Glutamatergic neuron (in vitro differentiated cells): ENCODE data around the gene INPP5J. TPM values are rescaled to one million over a fixed set of nuclear protein-coding genes. Genes with fewer than 3 reads are reported as not detected.

ENCODE experiments used
- DNase-seq: peaks from one replicate; pipeline ENCODE4 v3.0.0; 2022
- H3K27ac Mint-ChIP-seq: one replicate; pipeline ENCODE4 v1.8.0; 2020; ENCODE audit warnings: mild to moderate bottlenecking, mixed read lengths, inconsistent platforms; ENCODE audit not compliant: unreplicated experiment
- H3K27me3 Mint-ChIP-seq: one replicate; pipeline ENCODE4 v1.8.0; 2020; ENCODE audit warnings: mild to moderate bottlenecking, moderate library complexity, mixed read lengths, inconsistent platforms; ENCODE audit not compliant: unreplicated experiment
- H3K36me3 Mint-ChIP-seq: one replicate; pipeline ENCODE4 v1.8.0; 2020; ENCODE audit warnings: mild to moderate bottlenecking, mixed read lengths, inconsistent platforms; ENCODE audit not compliant: unreplicated experiment
- H3K4me1 Mint-ChIP-seq: one replicate; pipeline ENCODE4 v1.8.0; 2020; ENCODE audit warnings: mild to moderate bottlenecking, low read depth, mixed read lengths, inconsistent platforms; ENCODE audit not compliant: unreplicated experiment
- H3K4me3 Mint-ChIP-seq: one replicate; pipeline ENCODE4 v1.8.0; 2020; ENCODE audit warnings: mild to moderate bottlenecking, mixed read lengths, inconsistent platforms; ENCODE audit not compliant: unreplicated experiment
- H3K9me3 Mint-ChIP-seq: one replicate; pipeline ENCODE4 v1.8.0; 2020; ENCODE audit warnings: mild to moderate bottlenecking, moderate library complexity, mixed read lengths, inconsistent platforms; ENCODE audit not compliant: unreplicated experiment
- total RNA-seq: library from RNA; stranded (reverse); fragmentation: NEBNext Ultra II Directional; extraction: Animal tissue kit (Norgen Biotek cat#: 25700); gene quantifications from one replicate; pipeline ENCODE4 v1.2.1, GENCODE V29; 2021; ENCODE audit not compliant: unreplicated experiment
- TF ChIP-seq, protein P1 (sequence below): fragments of 200-600 bp; sonication (generic); IDR thresholded peaks from one replicate; pipeline ENCODE4 v1.5.0; 2021; ENCODE audit not compliant: partially characterized antibody, unreplicated experiment

INPP5J gene
- total RNA-seq, 1 donor from 2014 or later, result 15.4 TPM

DNA sequence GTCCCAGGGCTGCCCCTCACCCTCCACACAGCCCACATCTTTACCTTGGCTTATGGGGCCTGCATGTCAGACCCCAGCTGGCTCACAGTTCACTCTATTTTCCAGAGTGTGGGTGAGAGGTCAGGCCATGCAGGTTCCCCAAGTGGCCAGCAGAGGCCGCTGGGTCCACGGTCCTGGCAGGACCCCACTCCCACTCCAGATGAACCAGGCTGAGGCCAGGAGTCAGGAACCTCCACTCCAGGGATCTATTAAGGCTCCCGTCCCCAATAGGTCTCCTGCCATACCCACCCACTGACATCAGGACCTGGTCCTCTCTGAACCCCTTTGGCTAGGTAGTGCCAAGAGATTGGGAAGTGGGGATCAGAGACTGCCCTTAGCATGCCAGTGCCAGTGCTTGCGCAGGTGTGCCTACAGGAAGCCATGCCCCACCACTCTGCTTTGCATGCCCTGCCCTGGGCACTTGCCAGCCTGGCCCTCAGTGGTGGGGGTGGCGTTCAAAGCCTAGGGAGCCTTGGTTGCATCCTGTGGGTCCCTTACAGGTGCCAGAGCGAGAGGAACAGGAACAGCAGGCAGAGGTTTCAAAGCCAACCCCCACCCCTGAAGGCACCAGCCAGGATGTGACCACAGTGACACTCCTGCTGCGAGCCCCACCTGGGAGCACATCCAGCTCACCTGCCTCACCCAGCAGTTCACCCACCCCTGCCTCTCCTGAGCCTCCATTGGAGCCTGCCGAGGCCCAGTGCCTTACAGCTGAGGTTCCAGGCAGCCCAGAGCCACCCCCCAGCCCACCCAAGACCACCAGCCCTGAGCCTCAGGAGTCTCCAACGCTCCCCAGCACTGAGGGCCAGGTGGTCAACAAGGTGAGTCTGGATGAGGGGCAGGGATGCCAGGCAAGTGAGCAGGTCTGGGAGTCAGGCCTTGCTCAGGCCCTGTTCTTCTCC, 33.3 kb upstream of the INPP5J start:
- no peaks in the 10 kb centered on the region for H3K4me1 Mint-ChIP-seq
- H3K4me3 Mint-ChIP-seq, result no peak overlapping the region
- no peaks in the 10 kb centered on the region for H3K36me3 Mint-ChIP-seq
- TF ChIP-seq, protein P1, sequence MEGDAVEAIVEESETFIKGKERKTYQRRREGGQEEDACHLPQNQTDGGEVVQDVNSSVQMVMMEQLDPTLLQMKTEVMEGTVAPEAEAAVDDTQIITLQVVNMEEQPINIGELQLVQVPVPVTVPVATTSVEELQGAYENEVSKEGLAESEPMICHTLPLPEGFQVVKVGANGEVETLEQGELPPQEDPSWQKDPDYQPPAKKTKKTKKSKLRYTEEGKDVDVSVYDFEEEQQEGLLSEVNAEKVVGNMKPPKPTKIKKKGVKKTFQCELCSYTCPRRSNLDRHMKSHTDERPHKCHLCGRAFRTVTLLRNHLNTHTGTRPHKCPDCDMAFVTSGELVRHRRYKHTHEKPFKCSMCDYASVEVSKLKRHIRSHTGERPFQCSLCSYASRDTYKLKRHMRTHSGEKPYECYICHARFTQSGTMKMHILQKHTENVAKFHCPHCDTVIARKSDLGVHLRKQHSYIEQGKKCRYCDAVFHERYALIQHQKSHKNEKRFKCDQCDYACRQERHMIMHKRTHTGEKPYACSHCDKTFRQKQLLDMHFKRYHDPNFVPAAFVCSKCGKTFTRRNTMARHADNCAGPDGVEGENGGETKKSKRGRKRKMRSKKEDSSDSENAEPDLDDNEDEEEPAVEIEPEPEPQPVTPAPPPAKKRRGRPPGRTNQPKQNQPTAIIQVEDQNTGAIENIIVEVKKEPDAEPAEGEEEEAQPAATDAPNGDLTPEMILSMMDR, result peak; percentile 91
- DNase-seq, result peak; percentile 78
- H3K27ac Mint-ChIP-seq, result no peak overlapping the region
- H3K27me3 Mint-ChIP-seq, result peaks cover 2% of the 10 kb centered on the region
- no peaks in the 10 kb centered on the region for H3K9me3 Mint-ChIP-seq

DNA sequence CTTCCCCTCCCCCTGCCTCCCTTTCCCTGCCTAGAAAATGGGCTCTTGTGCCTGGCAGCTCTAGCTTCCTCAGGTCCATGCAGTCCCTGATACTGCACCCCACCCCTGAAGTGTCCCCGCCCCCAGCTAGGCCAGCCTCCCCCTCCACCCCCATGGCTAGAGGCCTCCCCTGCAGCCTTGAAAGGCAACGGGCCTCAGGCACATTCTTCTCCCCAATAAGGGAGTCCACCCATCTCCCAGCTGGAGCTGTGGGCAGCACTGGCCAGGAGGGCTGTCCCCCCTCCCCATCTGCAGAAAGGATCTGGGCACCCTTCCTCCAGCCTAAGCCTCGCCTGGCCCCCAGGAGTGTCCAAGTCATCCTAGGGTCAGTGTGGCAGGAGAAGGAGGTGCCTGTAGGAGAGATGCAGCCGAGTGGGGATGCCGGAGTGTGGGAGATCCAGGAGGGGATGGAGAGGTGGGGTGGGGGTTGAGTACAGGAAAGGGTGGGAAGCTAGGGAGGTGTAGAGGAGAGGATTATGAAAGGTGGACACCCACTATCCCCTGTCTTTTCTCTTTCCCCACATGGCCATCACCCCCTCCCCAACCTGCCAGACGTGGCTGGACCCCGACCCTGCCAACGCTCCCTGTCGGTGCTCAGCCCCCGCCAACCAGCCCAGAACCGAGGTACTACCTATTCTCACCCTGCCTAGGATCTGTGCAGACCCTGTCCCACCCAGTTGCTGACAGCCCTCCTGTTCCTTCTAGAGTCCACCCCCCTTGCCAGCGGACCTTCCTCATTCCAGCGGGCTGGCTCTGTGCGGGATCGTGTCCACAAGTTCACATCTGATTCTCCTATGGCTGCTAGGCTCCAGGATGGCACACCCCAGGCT, 32.3 kb upstream of the INPP5J start:
- H3K27me3 Mint-ChIP-seq, result peaks cover 2% of the 10 kb centered on the region
- H3K27ac Mint-ChIP-seq, result no peak overlapping the region
- H3K9me3 Mint-ChIP-seq, result peaks cover 3% of the 10 kb centered on the region
- no peaks in the 10 kb centered on the region for H3K36me3 Mint-ChIP-seq
- H3K4me3 Mint-ChIP-seq, result no peak overlapping the region
- TF ChIP-seq, protein P1, result no peak
- no peak for DNase-seq
- H3K4me1 Mint-ChIP-seq, result no peaks in the 10 kb centered on the region

GRCh38 chr22:31091106-31091975, 31.4 kb upstream of the INPP5J start:
- Mint-ChIP-seq H3K27ac (no peak overlapping the region), H3K36me3 (no peaks in the 10 kb centered on the region), H3K27me3 (peaks cover 2% of the 10 kb centered on the region), H3K4me1 (no peaks in the 10 kb centered on the region), H3K9me3 (peaks cover 4% of the 10 kb centered on the region), H3K4me3 (no peak overlapping the region)
- TF ChIP-seq, protein P1, result no peak
- DNase-seq, result no peak

DNA sequence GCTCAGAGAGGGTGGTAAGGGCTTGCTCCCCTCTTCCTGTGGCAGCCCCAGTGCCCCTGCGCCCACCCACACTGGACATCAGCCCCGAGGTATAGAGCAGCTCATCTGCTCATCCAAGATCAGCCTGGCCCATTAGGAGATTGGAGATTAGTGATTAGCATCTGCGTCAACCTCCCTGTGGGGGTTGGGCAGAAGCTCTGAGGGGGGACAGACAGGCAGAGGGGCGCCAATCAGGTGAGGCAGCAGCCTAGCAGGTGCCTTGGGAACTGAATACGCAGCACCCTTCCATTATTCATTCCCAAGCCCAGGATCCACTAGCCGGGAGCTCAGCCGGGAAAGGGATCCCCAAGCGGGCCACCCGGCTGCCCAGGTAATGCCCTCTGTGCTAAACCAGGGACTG, 30.6 kb upstream of the INPP5J start:
- Mint-ChIP-seq H3K4me1 (no peaks in the 10 kb centered on the region), H3K27me3 (peaks cover 5% of the 10 kb centered on the region), H3K4me3 (no peak overlapping the region), H3K9me3 (peaks cover 7% of the 10 kb centered on the region), H3K27ac (no peak overlapping the region), H3K36me3 (no peaks in the 10 kb centered on the region)
- DNase-seq, result no peak
- TF ChIP-seq, protein P1, result no peak
